HEK293 (cell line): ENCODE measurements around the gene HES5.

Experiments
- HOXD13 ChIP-seq: sonication (generic); formaldehyde crosslinking; IDR thresholded peaks from 2 replicates; pipeline ENCODE4 v1.8.0; 2022; ENCODE audit warnings: missing genetic modification reagents, borderline replicate concordance
- TF ChIP-seq, protein P1 (sequence below): fragments of 450-650 bp; formaldehyde crosslinking; IDR thresholded peaks from 2 replicates; pipeline ENCODE4 v1.5.1; 2017; ENCODE audit warnings: missing biosample characterization, missing genetic modification characterization

DNA sequence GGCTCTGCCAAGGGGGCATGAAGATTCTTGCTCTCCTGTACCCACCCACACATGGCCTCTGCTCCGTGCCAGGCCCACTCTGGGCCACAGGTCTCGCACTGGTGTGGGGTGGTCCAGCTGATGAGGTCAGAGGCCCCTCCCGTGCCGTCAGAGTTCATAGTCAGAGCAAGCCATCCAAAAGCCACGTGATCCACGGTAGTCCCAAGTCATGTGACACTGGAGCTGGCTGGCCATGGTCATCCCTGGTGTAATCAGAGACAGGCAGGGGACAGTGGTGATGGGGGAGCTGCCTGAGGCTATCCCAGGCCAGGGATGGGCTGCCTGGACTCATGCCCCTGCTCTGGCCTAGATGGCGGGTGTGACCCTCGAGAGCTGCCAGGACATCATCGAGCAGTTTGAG is 43.5 kb downstream of the HES5 start:
- TF ChIP-seq, protein P1, sequence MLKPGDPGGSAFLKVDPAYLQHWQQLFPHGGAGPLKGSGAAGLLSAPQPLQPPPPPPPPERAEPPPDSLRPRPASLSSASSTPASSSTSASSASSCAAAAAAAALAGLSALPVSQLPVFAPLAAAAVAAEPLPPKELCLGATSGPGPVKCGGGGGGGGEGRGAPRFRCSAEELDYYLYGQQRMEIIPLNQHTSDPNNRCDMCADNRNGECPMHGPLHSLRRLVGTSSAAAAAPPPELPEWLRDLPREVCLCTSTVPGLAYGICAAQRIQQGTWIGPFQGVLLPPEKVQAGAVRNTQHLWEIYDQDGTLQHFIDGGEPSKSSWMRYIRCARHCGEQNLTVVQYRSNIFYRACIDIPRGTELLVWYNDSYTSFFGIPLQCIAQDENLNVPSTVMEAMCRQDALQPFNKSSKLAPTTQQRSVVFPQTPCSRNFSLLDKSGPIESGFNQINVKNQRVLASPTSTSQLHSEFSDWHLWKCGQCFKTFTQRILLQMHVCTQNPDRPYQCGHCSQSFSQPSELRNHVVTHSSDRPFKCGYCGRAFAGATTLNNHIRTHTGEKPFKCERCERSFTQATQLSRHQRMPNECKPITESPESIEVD (tag by site-specific recombination): no peak
- no peak for TF ChIP-seq HOXD13 (CRISPR knock-in tag)
